Measurements from ENCODE around the gene SMIM24.

SMIM24 gene

GRCh38 chr19:3470500-3471128 is 9.7 kb downstream of the SMIM24 start:
- DNase-seq, result no peak

DNA sequence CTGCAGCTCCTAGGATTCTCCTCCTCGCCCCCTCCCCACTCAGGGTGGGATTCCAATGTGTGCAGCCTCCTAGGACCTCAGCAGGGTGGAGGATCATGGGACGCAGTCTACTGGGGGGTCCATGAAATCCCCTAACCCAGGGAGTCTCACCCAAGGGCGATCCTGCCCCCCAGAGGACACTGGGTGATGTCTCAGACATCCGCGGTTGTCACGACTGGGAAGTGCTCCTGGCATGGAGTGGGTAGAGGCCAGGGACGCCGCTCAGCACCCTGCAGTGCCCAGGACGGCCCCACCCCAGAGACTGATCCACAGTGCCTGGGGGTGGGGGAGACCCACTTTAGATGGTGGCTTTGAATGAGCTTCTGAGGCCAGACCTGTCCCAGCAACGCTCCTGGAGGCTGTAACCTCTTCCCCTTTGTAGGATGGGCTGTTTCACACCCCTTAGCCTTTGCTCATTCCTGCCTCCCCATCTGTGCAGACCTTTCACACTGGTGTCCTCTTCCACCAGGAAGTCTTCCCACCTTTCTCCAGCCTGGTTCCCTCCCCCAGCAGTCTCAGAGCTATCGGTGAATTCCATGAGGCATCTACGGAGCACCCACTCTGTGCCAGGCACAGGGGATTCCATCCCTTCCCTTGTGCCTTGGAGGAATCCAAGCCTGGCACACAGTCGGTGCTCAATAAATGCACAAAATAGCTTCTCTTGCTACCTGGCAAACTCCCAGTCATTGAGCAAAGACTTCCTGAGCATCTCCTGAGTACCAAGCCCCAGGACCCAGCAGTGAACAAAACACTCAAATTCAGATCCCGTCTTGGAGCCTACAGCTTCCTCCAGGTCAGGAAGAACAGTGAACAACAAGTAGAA is 10.5 kb downstream of the SMIM24 start:
- DNase-seq, result no peak

- DNase-seq, result no peak
Measured at GRCh38 chr19:3468211-3468610, 12.1 kb downstream of the SMIM24 start.

GRCh38 chr19:3467437-3468198 is 12.7 kb downstream of the SMIM24 start:
- DNase-seq, result no peak

DNA sequence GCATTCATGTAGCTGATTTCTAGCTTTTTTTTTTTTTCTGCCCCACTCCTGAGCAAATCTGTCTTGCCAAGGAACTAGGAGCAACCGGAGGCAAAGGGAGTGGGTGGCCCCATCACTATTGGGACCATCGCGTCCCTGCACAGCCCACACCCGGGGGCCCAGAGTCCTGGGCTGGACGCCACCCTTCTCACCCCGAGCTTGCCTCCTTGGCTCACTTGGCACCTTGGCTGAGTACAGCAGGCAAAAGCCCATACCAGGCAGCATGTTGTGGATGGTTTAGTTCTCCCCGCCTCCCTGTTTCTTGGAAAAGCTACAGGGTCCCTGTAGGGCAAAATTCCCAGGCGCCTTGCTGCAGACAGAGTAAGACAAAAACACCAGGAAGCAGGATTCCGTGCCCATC is 13.7 kb downstream of the SMIM24 start:
- no peak for DNase-seq

GRCh38 chr19:3465552-3465951 is 14.8 kb downstream of the SMIM24 start:
- DNase-seq, result no peak

DNA sequence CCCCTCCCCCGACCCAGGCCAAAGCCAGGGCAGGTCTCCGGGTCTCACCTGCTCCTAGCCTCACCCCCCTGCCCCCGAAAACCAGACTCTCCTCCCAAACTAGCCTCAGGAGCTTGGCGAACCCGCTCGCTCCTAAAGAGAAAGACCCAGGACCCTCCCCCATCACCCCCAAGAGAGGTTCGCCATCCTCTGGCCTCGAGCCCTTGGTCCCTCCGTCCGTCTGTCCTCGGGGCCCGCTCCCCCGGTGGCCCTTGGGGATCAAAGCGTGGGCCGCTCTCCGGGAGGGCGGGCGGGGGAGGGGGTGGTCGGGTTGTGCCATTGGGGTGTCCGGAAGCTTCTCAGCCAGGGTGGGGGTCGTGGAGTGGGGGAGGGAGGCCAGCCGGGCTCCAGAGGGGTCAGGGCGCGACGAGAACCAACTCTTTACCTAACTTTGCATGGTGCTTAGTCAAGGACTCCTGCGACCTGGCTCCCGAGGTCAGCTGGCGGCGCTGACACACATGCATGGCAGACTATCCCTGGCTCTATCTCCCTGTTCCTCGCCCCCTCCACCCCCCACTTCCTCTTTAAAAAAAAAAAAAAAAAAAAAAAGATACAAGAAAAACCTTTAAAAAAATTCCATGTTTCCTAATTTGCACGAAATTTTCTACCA is 15.6 kb downstream of the SMIM24 start:
- DNase-seq, result no peak

- peak; percentile 42 for DNase-seq
Measured at GRCh38 chr19:3463714-3464586, 16.4 kb downstream of the SMIM24 start.

- DNase-seq, result peak; percentile 57
Measured at GRCh38 chr19:3462991-3463713, 17.2 kb downstream of the SMIM24 start.

- no peak for DNase-seq
Measured at GRCh38 chr19:3459965-3460582, 20.3 kb downstream of the SMIM24 start.

DNA sequence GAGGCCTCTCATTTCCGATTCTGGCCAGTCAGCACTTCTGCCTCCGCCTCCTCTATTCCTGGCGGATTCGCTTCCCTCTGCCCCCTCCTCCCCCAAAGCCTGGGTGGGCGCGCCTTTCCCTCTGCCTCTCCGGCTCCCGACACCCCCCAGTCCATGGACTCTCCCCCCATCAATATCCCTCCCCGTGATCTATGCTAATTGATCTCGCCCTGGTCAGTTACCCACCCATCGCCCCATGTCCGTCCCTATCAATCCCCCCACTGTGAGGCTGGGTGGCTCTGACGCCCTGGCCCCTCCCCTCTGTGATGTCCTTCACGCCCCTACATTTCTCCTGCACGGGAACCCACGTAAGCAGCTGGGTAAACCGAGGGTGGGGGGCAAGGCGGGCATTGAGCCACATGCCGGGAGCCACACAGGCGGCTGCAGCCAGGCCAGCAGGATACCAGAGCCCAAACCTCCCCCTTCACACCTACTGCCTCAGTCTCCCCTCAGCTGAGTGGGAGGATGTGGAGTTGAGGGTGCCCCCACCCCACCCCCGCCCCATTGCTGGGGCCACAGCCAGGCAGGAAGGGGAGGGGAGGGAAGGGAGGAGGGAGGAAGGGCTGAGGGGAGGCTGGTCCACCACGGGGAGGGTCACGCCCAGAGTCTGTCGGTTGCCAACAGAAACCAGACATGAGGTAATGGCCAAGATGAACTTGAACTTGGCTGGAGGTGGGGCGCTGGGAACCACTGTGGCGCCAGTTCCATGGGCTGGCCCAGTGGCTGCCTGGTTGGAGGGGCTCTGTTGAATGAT is 21.0 kb downstream of the SMIM24 start:
- peak; percentile 70 for DNase-seq

GRCh38 chr19:3458229-3459088 is 21.9 kb downstream of the SMIM24 start:
- DNase-seq, result no peak

- DNase-seq, result peak; percentile 54
Measured at GRCh38 chr19:3457528-3458228, 22.6 kb downstream of the SMIM24 start.

DNA sequence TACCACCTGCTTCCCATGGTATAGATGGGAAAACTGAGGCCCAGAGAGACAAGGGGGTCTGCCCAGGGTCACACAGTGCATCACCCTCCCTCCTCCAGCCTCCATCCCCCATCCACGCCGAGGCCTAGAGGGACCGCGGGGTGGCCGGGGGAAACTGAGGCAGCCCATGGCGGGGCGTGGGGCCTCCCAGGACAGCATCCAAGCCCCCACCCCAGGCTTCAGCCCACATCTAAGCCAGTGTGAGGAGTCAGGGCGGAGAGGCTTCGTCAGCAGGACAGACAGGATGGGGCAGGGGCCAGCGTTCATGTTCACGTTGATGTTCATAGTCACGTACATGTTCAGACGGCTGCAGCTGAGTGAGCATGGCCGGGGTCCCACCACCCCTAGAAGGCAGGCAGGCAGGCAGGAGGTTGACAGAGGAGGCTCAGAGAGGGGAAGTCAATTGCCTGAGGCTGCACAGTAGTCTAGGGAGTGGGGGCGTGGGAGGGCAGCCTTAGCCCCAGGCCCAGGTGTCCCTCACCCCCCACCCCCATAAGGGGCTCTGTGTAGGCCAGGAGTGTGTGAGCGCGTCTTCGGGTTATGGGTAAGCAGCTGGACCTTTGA is 23.3 kb downstream of the SMIM24 start:
- DNase-seq, result no peak

GRCh38 chr19:3455960-3456601 is 24.2 kb downstream of the SMIM24 start:
- DNase-seq, result peak; percentile 69

GRCh38 chr19:3455393-3455955 is 24.9 kb downstream of the SMIM24 start:
- no peak for DNase-seq

Data from retina (tissue), 1 donor.